K562 (cell line): Measurements from ENCODE around the gene OR10D3. TPM values are rescaled to one million over a fixed set of nuclear protein-coding genes. Genes with fewer than 3 reads are reported as not detected.

Experiments
- ARNT ChIP-seq, 2 experiments: fragments of 450-650 bp; IDR thresholded peaks; 2 replicates each; pipeline ENCODE4 v1.6.1; 2016; ENCODE audit warnings: mild to moderate bottlenecking in 1 of 2
- ATF7 ChIP-seq: fragments of 450-650 bp; IDR thresholded peaks from 2 replicates; pipeline ENCODE4 v1.7.1; 2014; ENCODE audit warnings: mild to moderate bottlenecking, moderate library complexity
- CTCF ChIP-seq, 3 experiments: IDR thresholded peaks in 2 of 3; conservative IDR thresholded peaks in 1 of 3; 2 replicates each; pipeline ENCODE4 v1.5.1; 2011 to 2012; ENCODE audit warnings: low read length in 3 of 3, mild to moderate bottlenecking in 3 of 3, control low read depth in 2 of 3, improper control_type of control experiment in 1 of 3, inconsistent platforms in 1 of 3, low read depth in 1 of 3, mixed read lengths in 1 of 3, moderate library complexity in 1 of 3; ENCODE audit not compliant: insufficient read depth in 2 of 3
- CXXC5 ChIP-seq: fragments of 250-450 bp; sonication (Bioruptor Pico); IDR thresholded peaks from 2 replicates; pipeline ENCODE4 v1.8.0; 2022; ENCODE audit warnings: inconsistent platforms, mild to moderate bottlenecking, moderate library complexity
- EP400 ChIP-seq: fragments of 450-650 bp; IDR thresholded peaks from 2 replicates; pipeline ENCODE4 v1.6.1; 2017; ENCODE audit warnings: antibody characterized with exemption, mild to moderate bottlenecking, moderate library complexity
- ETS2 ChIP-seq: IDR thresholded peaks from 2 replicates; pipeline ENCODE4 v1.6.1; 2016; ENCODE audit warnings: borderline replicate concordance, missing genetic modification characterization, mild to moderate bottlenecking, moderate library complexity, missing compliant biosample characterization; ENCODE audit not compliant: poor library complexity, severe bottlenecking
- FUS ChIP-seq: fragments of 200-400 bp; formaldehyde crosslinking; optimal IDR thresholded peaks from 2 replicates; pipeline ENCODE3; 2017; ENCODE audit warnings: low read depth, low read length
- GTF2F1 ChIP-seq: IDR thresholded peaks from 2 replicates; pipeline ENCODE4 v1.6.1; 2011; ENCODE audit warnings: low read depth, low read length, improper control_type of control experiment
- HOMEZ ChIP-seq: fragments of 250-450 bp; sonication (Bioruptor Pico); IDR thresholded peaks from 2 replicates; pipeline ENCODE4 v1.4.0; 2020; ENCODE audit warnings: mild to moderate bottlenecking, moderate library complexity
- KDM1A ChIP-seq, 2 experiments: fragments of 450-650 bp; IDR thresholded peaks; 2 replicates each; pipeline ENCODE4 v1.6.1; 2016; ENCODE audit warnings: mild to moderate bottlenecking in 2 of 2
- KDM5B ChIP-seq: fragments of 200-600 bp; sonication (generic); IDR thresholded peaks from 2 replicates; pipeline ENCODE4 v1.6.1; 2012; ENCODE audit warnings: low read depth, mild to moderate bottlenecking, moderate library complexity, low read length, control low read depth, inconsistent platforms; ENCODE audit not compliant: insufficient replicate concordance
- MTA3 ChIP-seq: fragments of 450-650 bp; formaldehyde crosslinking; IDR thresholded peaks from 2 replicates; pipeline ENCODE4 v1.6.1; 2017; ENCODE audit warnings: mild to moderate bottlenecking, borderline replicate concordance
- RUNX1 ChIP-seq: sonication (generic); IDR thresholded peaks from 2 replicates; pipeline ENCODE4 v1.6.1; 2016; ENCODE audit warnings: antibody characterized with exemption, low read depth
- SAFB2 ChIP-seq: fragments of 200-400 bp; formaldehyde crosslinking; IDR thresholded peaks from 2 replicates; pipeline ENCODE4 v1.6.1; 2018; ENCODE audit warnings: borderline replicate concordance, low read length, low read depth, moderate library complexity; ENCODE audit not compliant: severe bottlenecking
- SMARCE1 ChIP-seq: fragments of 450-650 bp; IDR thresholded peaks from 2 replicates; pipeline ENCODE4 v1.7.1; 2016; ENCODE audit warnings: mild to moderate bottlenecking
- TAL1 ChIP-seq: fragments of 450-650 bp; IDR thresholded peaks from 2 replicates; pipeline ENCODE4 v1.6.1; 2016; ENCODE audit warnings: mild to moderate bottlenecking
- YY1 ChIP-seq, 3 experiments: IDR thresholded peaks; 2 replicates each; pipeline ENCODE4 v1.6.1; 2011; ENCODE audit warnings: low read length in 2 of 3, mild to moderate bottlenecking in 2 of 3, moderate library complexity in 2 of 3, borderline replicate concordance in 1 of 3, control low read depth in 1 of 3, low read depth in 1 of 3; ENCODE audit not compliant: insufficient read depth in 3 of 3, insufficient replicate concordance in 2 of 3, control insufficient read depth in 1 of 3, insufficient read length in 1 of 3; ENCODE audit errors: extremely low read depth in 1 of 3
- ZC3H11A ChIP-seq: IDR thresholded peaks from 2 replicates; pipeline ENCODE4 v1.6.1; 2012; ENCODE audit warnings: low read depth, low read length, improper control_type of control experiment
- ZFP1 ChIP-seq: fragments of 450-650 bp; formaldehyde crosslinking; IDR thresholded peaks from 2 replicates; pipeline ENCODE4 v1.4.0; 2020; ENCODE audit warnings: mild to moderate bottlenecking, mixed read lengths
- ZNF384 ChIP-seq: IDR thresholded peaks from 2 replicates; pipeline ENCODE4 v1.6.1; 2012; ENCODE audit warnings: low read depth, low read length, improper control_type of control experiment
- ZNF583 ChIP-seq: fragments of 250-450 bp; sonication (Bioruptor Pico); IDR thresholded peaks from 2 replicates; pipeline ENCODE4 v1.4.0; 2020
- polyA plus RNA-seq, 8 experiments: library from polyadenylated mRNA; depleted of rRNA in 4 of 8; stranded (reverse) in 5 of 8; unstranded in 3 of 8; fragments of >200 nt; fragmentation: Nextera tagmentation in 2 of 8; fragmentation: Illumina TruSeq in 1 of 8; extraction: Ambion mirVana in 2 of 8; extraction: Trizol in 1 of 8; gene quantifications; 2 replicates each; pipeline versions ENCODE4 v1.2.1 to v1.2.3, GENCODE V29; 2011 to 2014; ENCODE audit warnings: inconsistent platforms in 1 of 8, missing spikeins in 1 of 8
- total RNA-seq, 7 experiments: library from RNA; depleted of rRNA in 6 of 7; stranded (reverse); fragments of >200 nt in 6 of 7; fragmentation: Illumina TruSeq in 2 of 7; extraction: Trizol in 2 of 7; gene quantifications; 2 replicates each; pipeline versions ENCODE4 v1.2.1 to v1.2.3, GENCODE V29; 2011 to 2021; ENCODE audit warnings: low replicate concordance in 1 of 7
- TF ChIP-seq, protein P1 (sequence below), 2 experiments: fragments of 450-650 bp in 1 of 2; sonication (generic) in 1 of 2; formaldehyde crosslinking in 1 of 2; IDR thresholded peaks in 1 of 2; conservative IDR thresholded peaks in 1 of 2; 2 replicates each; pipeline versions ENCODE4 v1.6.1 to v1.8.1; 2016 to 2023; ENCODE audit warnings: mild to moderate bottlenecking in 2 of 2, moderate library complexity in 2 of 2, inconsistent platforms in 1 of 2, missing genetic modification reagents in 1 of 2

Gene OR10D3
- total and polyA plus RNA-seq, 9 of the 15 experiments (the other 6 are each of a cell fraction or from before 2014, with no cell fraction given) = 0.07 to 2.9 (median 0.80) TPM; not detected in 1

DNA sequence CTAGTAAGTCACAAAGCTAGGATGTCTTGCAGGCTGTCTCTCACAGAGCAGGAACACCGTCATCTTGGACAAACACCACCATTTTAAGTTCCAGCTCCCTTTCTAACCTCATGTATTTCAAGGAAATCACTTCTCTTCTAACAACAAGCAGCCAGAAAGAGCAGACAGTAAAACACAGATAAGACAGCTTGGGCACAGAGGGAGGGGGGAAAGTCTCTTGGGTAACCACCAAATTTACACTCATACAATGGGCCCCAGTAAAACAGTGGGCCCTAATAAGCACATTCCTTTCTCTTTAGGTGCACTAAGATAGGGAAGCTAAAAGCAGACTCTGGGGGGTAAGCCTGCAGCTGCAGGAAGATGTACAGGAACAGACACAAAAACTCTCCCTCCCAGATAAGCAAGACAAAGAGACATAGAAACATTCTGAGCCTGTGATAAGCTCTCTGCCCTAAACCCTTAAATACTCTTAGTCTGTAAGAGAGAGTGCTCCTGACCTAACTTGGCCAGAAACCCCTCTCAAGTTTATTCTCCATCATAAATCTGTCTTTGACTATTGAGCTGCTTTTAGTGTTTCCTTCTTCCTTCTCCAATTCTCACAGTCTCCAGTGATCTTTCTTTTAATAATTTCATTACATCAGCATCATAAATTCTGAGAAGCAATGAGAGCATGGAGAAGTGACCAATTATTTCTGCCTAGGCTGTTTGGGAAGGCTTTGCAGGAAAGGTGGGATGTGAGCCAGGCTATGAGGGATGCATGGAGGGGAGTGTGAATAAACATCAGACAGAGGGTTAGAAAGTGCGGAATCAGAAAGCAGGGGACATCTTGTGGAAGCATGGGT is 7.4 kb downstream of the OR10D3 start (continued):
- no peak for TF ChIP-seq HOMEZ
- TF ChIP-seq CTCF (IDR thresholded peaks at IDR 0.05 in 2 of 3, conservative IDR thresholded peaks at IDR 0.05 in 1 of 3; ENCODE audit: insufficient read depth in 2 of 3, low read depth in 1 of 3, low read length in 3 of 3) = no peak
- TF ChIP-seq SMARCE1 = no peak
- TF ChIP-seq ZNF583 = no peak
- peak; percentile 30; the same call in 1 of the 2 replicates for TF ChIP-seq ATF7
- peak; percentile 67; the same call in 1 of the 2 replicates for TF ChIP-seq TAL1
- peak in 1 of 3 experiments; percentile 82 for TF ChIP-seq YY1 (IDR thresholded peaks at IDR 0.05; ENCODE audit: borderline replicate concordance in 1 of 3, control insufficient read depth in 1 of 3, extremely low read depth in 1 of 3, insufficient read depth in 3 of 3, insufficient read length in 1 of 3, insufficient replicate concordance in 2 of 3, low read depth in 1 of 3, low read length in 2 of 3)
- TF ChIP-seq SAFB2 = no peak
- TF ChIP-seq CXXC5 (CRISPR knock-in tag) = no peak
- TF ChIP-seq ARNT (IDR thresholded peaks at IDR 0.05) = peak in 1 of 2 experiments; percentile 21; a peak in 1 of 4 replicates
- peak; percentile 39; the same call in 1 of the 2 replicates for TF ChIP-seq EP400
- TF ChIP-seq ZC3H11A = no peak
- no peak for TF ChIP-seq ZFP1 (CRISPR knock-in tag)
- TF ChIP-seq, protein P1, sequence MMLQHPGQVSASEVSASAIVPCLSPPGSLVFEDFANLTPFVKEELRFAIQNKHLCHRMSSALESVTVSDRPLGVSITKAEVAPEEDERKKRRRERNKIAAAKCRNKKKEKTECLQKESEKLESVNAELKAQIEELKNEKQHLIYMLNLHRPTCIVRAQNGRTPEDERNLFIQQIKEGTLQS (IDR thresholded peaks at IDR 0.05) = no peak
- TF ChIP-seq, protein P1 (CRISPR knock-in tag; conservative IDR thresholded peaks at IDR 0.05) = no peak
- TF ChIP-seq MTA3 = no peak
- no peak for TF ChIP-seq FUS
- TF ChIP-seq RUNX1 = no peak
- no peak for TF ChIP-seq ETS2 (tag)
- TF ChIP-seq KDM5B = no peak
- TF ChIP-seq GTF2F1 = no peak
- peak; percentile 82 to 92 for TF ChIP-seq KDM1A (IDR thresholded peaks at IDR 0.05)
- TF ChIP-seq ZNF384 = no peak
